HG03196 (cell line): ENCODE measurements around the gene GOLPH3.
"Not testable (repeated sequence)": the region's sequence is repeated elsewhere in the genome, so short reads cannot be mapped to it uniquely, and the experiment has no call there.

Source experiments
- ATAC-seq: cut with Tn5 transposase; IDR thresholded peaks from one replicate; pipeline ENCODE4 v1.9.1; 2021; ENCODE audit not compliant: unreplicated experiment

Gene GOLPH3

GRCh38 chr5:32138839-32139493, 35.2 kb downstream of the GOLPH3 start:
- no peak for ATAC-seq

- no peak for ATAC-seq
Observed at GRCh38 chr5:32136342-32136741, 37.8 kb downstream of the GOLPH3 start.

GRCh38 chr5:32135086-32135485, 39.0 kb downstream of the GOLPH3 start:
- no peak for ATAC-seq

GRCh38 chr5:32132757-32133156, 41.4 kb downstream of the GOLPH3 start:
- ATAC-seq, result no peak

- no peak for ATAC-seq
Observed at GRCh38 chr5:32131604-32132003, 42.5 kb downstream of the GOLPH3 start.

GRCh38 chr5:32130865-32131264, 43.3 kb downstream of the GOLPH3 start:
- no peak for ATAC-seq

GRCh38 chr5:32129074-32129598, 45.0 kb downstream of the GOLPH3 start:
- no peak for ATAC-seq

- ATAC-seq, result no peak
Observed at GRCh38 chr5:32127711-32128110, 46.4 kb downstream of the GOLPH3 start.

GRCh38 chr5:32126691-32127090, 47.4 kb downstream of the GOLPH3 start:
- ATAC-seq, result no peak

- ATAC-seq, result no peak
Observed at GRCh38 chr5:32123889-32124676, 50.0 kb downstream of the GOLPH3 start.

- no peak for ATAC-seq
Observed at GRCh38 chr5:32123058-32123805, 50.9 kb downstream of the GOLPH3 start.

GRCh38 chr5:32118922-32119321, 55.2 kb downstream of the GOLPH3 start:
- not testable (repeated sequence) for ATAC-seq

GRCh38 chr5:32116574-32117313, 57.4 kb downstream of the GOLPH3 start:
- no peak for ATAC-seq

- ATAC-seq, result no peak
Observed at GRCh38 chr5:32115985-32116384, 58.1 kb downstream of the GOLPH3 start.

- ATAC-seq, result no peak
Observed at GRCh38 chr5:32110111-32110696, 63.9 kb downstream of the GOLPH3 start.

- ATAC-seq, result no peak
Observed at GRCh38 chr5:32109236-32109635, 64.9 kb downstream of the GOLPH3 start.

- no peak for ATAC-seq
Observed at GRCh38 chr5:32108167-32108566, 66.0 kb downstream of the GOLPH3 start.

- no peak for ATAC-seq
Observed at GRCh38 chr5:32107291-32107690, 66.8 kb downstream of the GOLPH3 start.

- ATAC-seq, result no peak
Observed at GRCh38 chr5:32103521-32103920, 70.6 kb downstream of the GOLPH3 start.

- ATAC-seq, result no peak
Observed at GRCh38 chr5:32102254-32102986, 71.7 kb downstream of the GOLPH3 start.
